ENCODE measurements around the gene PLEKHM2. TPM values are rescaled to one million over a fixed set of nuclear protein-coding genes. Genes with fewer than 3 reads are reported as not detected.

PLEKHM2 gene
- total and polyA plus RNA-seq, 2 of the 8 experiments (the other 6 are each of a cell fraction or from before 2014, with no cell fraction given) = 38.3 to 47.6 TPM

GRCh38 chr1:15714406-15715136, 30.5 kb downstream of the PLEKHM2 start:
- CTCF ChIA-PET (ENCODE audit: partially characterized antibody) = interaction anchor here (0.6 to 1.3 kb wide), 4 partner anchors 13 to 111 kb away, joined by 3 to 6 read pairs (median 4); no protein-coding TSS in a partner anchor
- POLR2A ChIA-PET (ENCODE audit: partially characterized antibody) = no interaction called here

More at GRCh38 chr1:15714406-15715136, 30.5 kb downstream of the PLEKHM2 start:
- Histone ChIP-seq H2BK15ac (ENCODE audit: low read length) (no peak overlapping the region), H2BK12ac (ENCODE audit: low read depth, low read length) (no peak overlapping the region), H3K4me3 (ENCODE audit: extremely low read depth in 1 of 4, insufficient read depth in 2 of 4, low read depth in 3 of 4, low read length in 4 of 4) (no peak overlapping the region), H3K9ac (replicated peaks in 1 of 4; ENCODE audit: extremely low read depth in 1 of 4, low read depth in 3 of 4, low read length in 3 of 4) (no peak overlapping the region; a peak in 1 of 7 replicates), H3K27me3 (replicated peaks in 1 of 4; ENCODE audit: control insufficient read depth in 3 of 4, extremely low read depth in 1 of 4, insufficient read depth in 3 of 4, low read length in 3 of 4) (no peaks in the 10 kb centered on the region), H3K27ac (ENCODE audit: low read depth, low read length) (no peak overlapping the region), H3K14ac (ENCODE audit: insufficient read length) (no peak overlapping the region), H3K79me1 (ENCODE audit: low read depth, low read length) (peaks cover 2% of the 10 kb centered on the region; the same call in 1 of the 2 replicates), H3K4me2 (ENCODE audit: insufficient read depth in 1 of 2, low read depth in 2 of 2, low read length in 2 of 2) (no peak overlapping the region), H3K9me3 (ENCODE audit: insufficient read depth in 2 of 2, low read depth in 1 of 2, low read length in 1 of 2) (no peaks in the 10 kb centered on the region), H3K4me1 (replicated peaks in 1 of 4; ENCODE audit: control insufficient read depth in 3 of 4, insufficient read depth in 4 of 4, low read length in 3 of 4) (no peaks in the 10 kb centered on the region), H2BK5ac (ENCODE audit: low read depth, low read length) (no peak overlapping the region), H2BK120ac (replicated peaks; ENCODE audit: low read depth, low read length) (no peak overlapping the region), H2AFZ (ENCODE audit: low read length) (no peak overlapping the region), H2AK5ac (ENCODE audit: low read depth, low read length) (no peak overlapping the region), H3K79me2 (ENCODE audit: control insufficient read depth in 1 of 2, insufficient read depth in 2 of 2, low read length in 2 of 2) (no peaks in the 10 kb centered on the region), H3K36me3 (ENCODE audit: control insufficient read depth in 2 of 4, insufficient read depth in 4 of 4, low read length in 3 of 4) (peaks cover 0 to 14% (median 5%) of the 10 kb centered on the region in 4 experiments; a peak in 4 of 8 replicates), H3K23ac (ENCODE audit: insufficient read length) (no peak overlapping the region), H3K18ac (ENCODE audit: extremely low read depth, low read length) (no peak overlapping the region), H3K4ac (replicated peaks; ENCODE audit: insufficient read length, low read depth, low read length) (no peak overlapping the region), H2BK20ac (ENCODE audit: low read length) (no peak overlapping the region), H4K20me1 (replicated peaks in 1 of 2; ENCODE audit: control insufficient read depth in 1 of 2, insufficient read depth in 2 of 2, low read length in 2 of 2) (peaks cover 0 to 7% of the 10 kb centered on the region in 2 experiments), H4K91ac (replicated peaks; ENCODE audit: insufficient read length, low read length) (no peak overlapping the region), H3K23me2 (ENCODE audit: low read depth, low read length) (no peaks in the 10 kb centered on the region), H4K5ac (ENCODE audit: insufficient read length, low read depth, low read length) (no peak overlapping the region), H4K8ac (ENCODE audit: extremely low read depth, insufficient read depth, low read length) (no peak overlapping the region), H3K56ac (replicated peaks; ENCODE audit: insufficient read length, low read depth, low read length) (no peak overlapping the region)
- no peak for DNase-seq (ENCODE audit: low read depth in 1 of 2, low spot score in 2 of 2)
- no peak for FAIRE-seq
- 83% methylated on average over 4 of the region's 4 CpGs; no CpG with 5 or more reads in 1 of the 2 experiments for WGBS, 2 experiments (ENCODE audit: extremely low coverage in 1 of 2, insufficient coverage in 1 of 2, insufficient read length in 1 of 2, insufficient replicate concordance in 2 of 2, low coverage in 1 of 2, low lambda C conversion rate in 2 of 2, missing lambda C conversion rate in 1 of 2)
- TF ChIP-seq TCF12 (IDR thresholded peaks at IDR 0.05; ENCODE audit: low read depth, low read length) = no peak
- TF ChIP-seq POLR2AphosphoS5 (IDR thresholded peaks at IDR 0.05; ENCODE audit: low read depth, low read length) = no peak
- no peak for TF ChIP-seq EGR1 (IDR thresholded peaks at IDR 0.05; ENCODE audit: borderline replicate concordance, low read depth, low read length)
- no peak for TF ChIP-seq SAP30 (IDR thresholded peaks at IDR 0.05; ENCODE audit: insufficient read depth, insufficient replicate concordance, low read length)
- no peak for TF ChIP-seq BCL11A (IDR thresholded peaks at IDR 0.05; ENCODE audit: low read depth in 2 of 2, low read length in 2 of 2)
- TF ChIP-seq HDAC6 (IDR thresholded peaks at IDR 0.05; ENCODE audit: low read depth, low read length) = no peak
- TF ChIP-seq, protein P1, sequence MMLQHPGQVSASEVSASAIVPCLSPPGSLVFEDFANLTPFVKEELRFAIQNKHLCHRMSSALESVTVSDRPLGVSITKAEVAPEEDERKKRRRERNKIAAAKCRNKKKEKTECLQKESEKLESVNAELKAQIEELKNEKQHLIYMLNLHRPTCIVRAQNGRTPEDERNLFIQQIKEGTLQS (IDR thresholded peaks at IDR 0.05; ENCODE audit: insufficient read depth, low read depth, low read length) = no peak

All from H1 (cell line).